Mesangial cell (primary cell): ENCODE data around the gene HGFAC. TPM values are rescaled to one million over a fixed set of nuclear protein-coding genes. Genes with fewer than 3 reads are reported as not detected.

Experiments used
- total RNA-seq: library from RNA; depleted of rRNA; stranded (reverse); fragments of >200 nt; gene quantifications from 2 replicates; pipeline ENCODE4 v1.2.3, GENCODE V29; 2015

Gene HGFAC
- total RNA-seq, result not detected in 2 replicates

GRCh38 chr4:3441501-3442459 is at the start of gene HGFAC:
Gene HGFAC (plus strand): TSS chr4:3441968. CDS start chr4:3442002, 34 bp downstream.

GRCh38 chr4:3462790-3463415 is 21.1 kb downstream of the HGFAC start, which contains the start of gene DOK7:
Gene DOK7 (plus strand): TSS chr4:3463306. CDS start chr4:3463376, 70 bp downstream.

Other genes with a start within 250 kb of the HGFAC start
- gene MSANTD1, start 192.8 kb upstream of the HGFAC start, total RNA-seq, result 0.16 and 0.25 TPM in 2 replicates
- 14.3 and 15.6 TPM in 2 replicates for gene RGS12, start 148.9 kb upstream of the HGFAC start, total RNA-seq
- 1.5 and 8.6 TPM in 2 replicates for gene DOK7, start 21.3 kb downstream of the HGFAC start, total RNA-seq
- 82.3 and 104 TPM in 2 replicates for gene LRPAP1, start 90.5 kb downstream of the HGFAC start, total RNA-seq